GM19452 (cell line): ENCODE measurements around the gene PRUNE1.

Source experiments
- ATAC-seq: cut with Tn5 transposase; IDR thresholded peaks from one replicate; pipeline ENCODE4 v1.9.1; 2021; ENCODE audit not compliant: unreplicated experiment

PRUNE1 gene, protein sequence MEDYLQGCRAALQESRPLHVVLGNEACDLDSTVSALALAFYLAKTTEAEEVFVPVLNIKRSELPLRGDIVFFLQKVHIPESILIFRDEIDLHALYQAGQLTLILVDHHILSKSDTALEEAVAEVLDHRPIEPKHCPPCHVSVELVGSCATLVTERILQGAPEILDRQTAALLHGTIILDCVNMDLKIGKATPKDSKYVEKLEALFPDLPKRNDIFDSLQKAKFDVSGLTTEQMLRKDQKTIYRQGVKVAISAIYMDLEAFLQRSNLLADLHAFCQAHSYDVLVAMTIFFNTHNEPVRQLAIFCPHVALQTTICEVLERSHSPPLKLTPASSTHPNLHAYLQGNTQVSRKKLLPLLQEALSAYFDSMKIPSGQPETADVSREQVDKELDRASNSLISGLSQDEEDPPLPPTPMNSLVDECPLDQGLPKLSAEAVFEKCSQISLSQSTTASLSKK

DNA sequence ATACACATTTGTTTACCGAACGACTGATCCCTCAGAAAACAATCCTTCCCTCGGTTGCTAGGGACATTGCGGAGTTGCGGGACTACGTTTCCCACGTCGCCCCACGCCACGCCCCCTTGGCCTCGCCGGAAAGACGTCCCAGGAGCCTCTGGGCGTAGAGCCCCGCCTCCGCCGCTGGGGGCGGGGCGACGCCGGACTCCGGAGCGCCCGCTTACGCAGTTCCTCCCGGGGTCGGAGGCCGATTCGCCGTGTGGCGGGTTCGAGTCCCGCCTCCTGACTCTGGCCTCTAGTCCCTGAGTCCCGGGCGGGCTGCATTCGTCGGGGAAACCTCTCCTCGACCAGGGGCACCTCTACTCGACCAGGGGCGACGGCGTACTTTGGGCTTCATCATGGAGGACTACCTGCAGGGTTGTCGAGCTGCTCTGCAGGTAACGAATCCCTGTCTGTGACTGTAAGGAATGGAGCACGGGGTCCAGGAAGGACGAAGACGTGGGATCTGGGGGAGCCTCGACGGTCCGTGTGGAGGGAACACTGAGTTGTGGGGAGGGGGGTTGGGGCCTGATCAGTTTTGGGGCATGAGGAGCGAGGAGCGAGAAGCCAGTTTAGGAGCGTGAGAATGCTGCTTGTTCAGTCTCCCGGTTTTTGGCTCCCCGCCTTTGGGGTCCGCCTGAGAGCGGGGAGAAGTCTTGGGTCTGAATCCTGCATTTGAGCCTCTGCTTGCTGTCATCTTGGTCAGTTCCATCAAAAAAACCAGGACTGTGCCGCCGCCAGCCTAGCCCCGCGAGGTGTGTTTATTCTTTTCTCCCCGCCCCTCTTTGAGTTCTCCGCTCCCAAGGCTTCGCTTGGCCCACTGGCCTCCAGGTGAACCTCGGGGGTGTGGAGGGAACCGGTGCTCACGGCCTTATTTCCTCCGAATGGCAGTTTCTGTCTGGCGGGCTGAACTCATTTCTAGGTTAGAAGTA is at the start of gene PRUNE1:
PRUNE1 (plus strand) TSS at position 206 of the 962 bp plus-strand sequence; CDS start at position 390, 184 bp downstream.
- peak; percentile 67 for ATAC-seq

DNA sequence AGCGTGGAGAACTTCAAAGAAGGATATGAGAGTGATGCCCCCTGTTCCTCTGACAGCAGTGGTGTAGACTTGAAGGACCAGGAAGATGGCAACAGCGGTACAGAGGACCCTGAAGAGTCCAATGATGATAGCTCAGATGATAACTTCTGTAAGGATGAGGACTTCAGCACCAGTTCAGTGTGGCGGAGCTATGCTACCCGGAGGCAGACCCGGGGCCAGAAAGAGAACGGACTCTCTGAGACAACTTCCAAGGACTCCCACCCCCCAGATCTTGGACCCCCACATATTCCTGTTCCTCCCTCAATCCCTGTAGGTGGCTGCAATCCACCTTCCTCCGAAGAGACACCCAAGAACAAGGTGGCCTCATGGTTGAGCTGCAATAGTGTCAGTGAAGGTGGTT is 47.6 kb upstream of the PRUNE1 start:
- no peak for ATAC-seq

DNA sequence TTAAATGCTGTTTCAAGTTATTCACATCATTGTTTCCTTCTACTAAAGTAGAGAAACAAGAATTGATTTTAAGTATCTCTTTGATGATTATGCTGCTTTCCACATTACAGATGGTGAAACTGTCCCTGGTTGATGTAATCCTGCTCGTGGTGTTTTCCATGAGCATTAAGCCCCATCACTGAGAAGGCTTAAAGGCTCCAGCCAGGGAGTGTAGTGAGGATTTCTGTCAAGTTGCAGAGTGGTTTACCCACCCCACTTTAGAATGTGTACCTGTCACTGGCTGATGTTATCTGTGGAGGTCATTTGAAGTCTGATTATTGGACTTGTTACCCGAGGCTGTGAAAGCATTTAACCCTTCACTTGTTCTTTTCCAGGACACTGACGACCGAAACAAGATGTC is 46.5 kb upstream of the PRUNE1 start:
- ATAC-seq: no peak

GRCh38 chr1:150963321-150964163 is 44.7 kb upstream of the PRUNE1 start:
- ATAC-seq: no peak

GRCh38 chr1:150964164-150964489 is 44.1 kb upstream of the PRUNE1 start:
- no peak for ATAC-seq

DNA sequence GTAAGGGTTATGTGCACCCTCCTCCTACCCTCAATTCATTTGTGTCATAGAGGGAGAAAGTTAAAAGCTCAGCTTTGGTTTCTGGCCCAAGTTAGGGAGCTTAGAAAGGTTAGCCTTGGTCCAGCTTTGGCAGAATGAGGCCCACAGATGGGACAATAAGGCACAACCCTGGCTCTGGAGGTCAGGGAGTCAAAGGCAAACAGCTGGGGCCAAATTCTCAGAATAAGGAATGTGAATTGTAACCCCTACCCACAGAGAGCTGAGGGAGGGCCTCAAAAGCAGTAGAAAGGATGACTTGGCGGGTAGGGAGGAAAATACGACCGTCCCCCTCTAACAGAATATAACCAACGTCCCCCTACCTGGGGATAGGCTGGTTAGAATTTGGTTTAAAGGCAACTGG is 42.6 kb upstream of the PRUNE1 start:
- ATAC-seq: no peak

GRCh38 chr1:150966011-150966410 is 42.2 kb upstream of the PRUNE1 start:
- ATAC-seq: no peak

- ATAC-seq: no peak
Observed at GRCh38 chr1:150967936-150968335, 40.3 kb upstream of the PRUNE1 start.

GRCh38 chr1:150968491-150968890 is 39.8 kb upstream of the PRUNE1 start:
- ATAC-seq: no peak

- ATAC-seq: no peak
Observed at GRCh38 chr1:150969626-150970025, 38.6 kb upstream of the PRUNE1 start.

DNA sequence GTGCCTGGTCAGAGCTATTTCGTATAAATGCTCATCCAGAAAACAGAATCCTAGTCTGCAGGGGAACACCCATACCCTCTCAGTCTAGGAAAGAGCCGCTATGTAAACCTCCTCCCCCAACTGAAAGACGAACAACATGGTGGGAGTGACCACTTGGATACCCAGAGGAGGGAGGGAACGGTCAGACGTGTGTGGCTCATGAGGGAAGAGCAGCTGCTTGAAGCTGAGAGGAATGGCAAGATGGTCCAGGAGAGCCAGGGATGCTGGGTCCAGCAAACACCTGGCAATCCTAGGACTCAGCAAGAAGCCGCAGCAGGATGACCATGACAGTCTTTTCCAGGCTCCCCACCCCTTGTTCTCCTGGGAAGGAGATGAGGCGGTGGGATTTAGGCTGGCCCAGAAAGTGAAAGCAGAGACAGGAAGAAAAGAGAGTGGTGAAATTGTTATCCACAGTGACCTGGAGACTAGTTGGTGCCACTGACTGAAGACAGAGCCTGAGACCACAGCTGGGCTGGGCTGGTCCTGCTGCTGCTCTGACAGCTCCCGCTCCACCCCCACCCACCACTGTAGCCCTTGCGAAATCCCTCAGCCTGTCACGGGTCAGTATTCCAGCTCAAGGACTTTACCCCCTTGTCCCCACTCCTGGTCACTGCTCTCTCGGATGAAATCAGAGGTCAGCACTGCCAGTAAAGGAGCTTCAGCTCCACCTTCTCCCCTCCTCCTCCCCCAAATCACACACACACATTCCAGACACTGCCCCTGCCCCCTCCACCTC is 37.3 kb upstream of the PRUNE1 start:
- ATAC-seq: no peak

DNA sequence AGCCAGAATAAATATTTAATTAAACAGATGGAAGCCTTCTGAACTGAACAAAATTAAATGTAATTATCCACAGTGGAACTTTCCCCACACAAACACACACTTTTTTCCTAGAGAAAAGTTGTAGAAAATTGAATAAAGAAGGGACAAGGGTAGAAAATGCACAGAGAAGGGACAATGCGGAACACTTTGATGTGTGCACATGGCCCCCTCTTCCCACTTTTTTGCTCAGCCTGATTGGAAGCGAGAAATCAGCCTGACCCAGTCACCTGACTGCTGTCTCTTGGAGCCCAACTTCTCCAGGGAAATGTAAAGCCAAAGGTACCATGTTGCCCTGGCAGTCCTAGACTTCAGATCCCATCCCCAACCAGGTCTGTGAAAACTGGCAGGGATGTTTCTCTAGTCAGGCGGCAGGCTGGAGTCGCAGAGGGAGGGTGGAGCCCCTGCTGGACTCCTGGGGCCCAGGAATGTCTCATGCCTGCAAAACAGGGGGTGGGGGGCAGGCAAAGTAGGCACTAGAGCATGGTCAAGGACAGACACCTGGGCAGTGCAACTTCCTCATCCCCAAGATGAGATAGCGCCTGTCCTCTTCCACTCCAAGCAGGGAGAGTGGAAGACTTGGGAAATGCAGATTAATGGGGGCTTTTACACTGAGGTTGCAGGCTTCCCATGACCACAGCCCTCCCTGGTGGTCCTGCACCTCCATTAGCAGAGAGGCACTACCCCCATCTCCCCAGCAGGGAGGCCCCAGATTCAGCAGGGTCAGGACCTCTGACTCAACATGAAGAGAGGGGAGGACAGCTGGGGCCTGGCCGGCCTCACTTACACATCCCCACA is 36.4 kb upstream of the PRUNE1 start:
- ATAC-seq: no peak

GRCh38 chr1:150972417-150972940 is 35.8 kb upstream of the PRUNE1 start:
- no peak for ATAC-seq

- ATAC-seq: no peak
Observed at GRCh38 chr1:150973258-150973835, 34.9 kb upstream of the PRUNE1 start.

DNA sequence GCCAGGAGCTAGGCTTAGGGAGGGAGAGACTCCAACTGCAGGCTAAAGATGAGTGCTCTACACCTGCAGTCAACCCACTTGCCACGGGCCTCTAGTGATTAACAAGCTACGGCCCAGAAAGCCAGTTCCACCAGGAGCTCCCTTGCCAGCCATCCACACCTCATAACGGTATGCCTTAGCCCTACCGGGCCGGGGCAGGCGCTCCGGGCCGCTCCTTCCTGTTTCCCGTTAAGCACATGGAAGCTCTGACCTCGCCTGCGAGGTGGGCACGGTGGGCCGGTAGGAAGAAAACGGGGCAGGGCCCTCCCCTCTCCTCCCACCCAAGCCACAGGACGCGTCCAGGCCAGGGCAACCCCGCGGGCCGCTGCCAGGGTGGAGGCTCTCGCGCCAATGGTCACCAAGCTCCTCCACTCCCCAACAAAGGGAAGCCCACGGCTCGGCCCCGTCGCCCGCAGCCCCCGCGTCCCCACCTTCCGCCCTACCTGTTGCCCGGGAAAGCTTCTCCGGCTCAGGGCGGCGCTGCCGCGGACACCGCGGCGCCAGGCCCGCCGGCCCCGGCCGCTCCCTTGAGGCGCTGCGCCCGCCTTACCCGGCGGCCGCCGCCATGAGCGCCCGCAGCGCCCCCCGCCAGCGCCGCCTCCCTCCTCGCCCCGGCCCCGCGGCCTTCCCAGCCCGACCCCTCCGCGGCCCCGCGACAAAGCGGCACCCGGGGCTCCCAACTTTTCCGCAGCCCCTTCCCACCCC is 34.2 kb upstream of the PRUNE1 start:
- peak; percentile 41 for ATAC-seq

GRCh38 chr1:150974580-150975478 is 33.4 kb upstream of the PRUNE1 start, which contains the start of gene CERS2:
Gene CERS2 (minus strand): TSS chr1:150974835. CDS start chr1:150969090, 5,745 bp downstream.
- peak; percentile 42 for ATAC-seq

- no peak for ATAC-seq
Observed at GRCh38 chr1:150976401-150976821, 31.8 kb upstream of the PRUNE1 start.
